ENCODE results near the gene SLC34A1.
"Not testable (repeated sequence)": the region's sequence is repeated elsewhere in the genome, so short reads cannot be mapped to it uniquely, and the experiment has no call there.

SLC34A1 gene

GRCh38 chr5:177339107-177339638 lies 45.1 kb upstream of the SLC34A1 start:
- Histone ChIP-seq H3K4me1 (ENCODE audit: insufficient read depth, low read length) (no peaks in the 10 kb centered on the region), H3K9ac (ENCODE audit: low read depth, low read length) (no peak overlapping the region), H3K36me3 (ENCODE audit: insufficient read depth, low read length) (peaks cover 83% of the 10 kb centered on the region), H3K27ac (ENCODE audit: low read length) (no peak overlapping the region; the same call in 1 of the 2 replicates), H3K4me2 (ENCODE audit: insufficient read depth, low read length) (no peak overlapping the region), H3K9me3 (ENCODE audit: insufficient read depth, low read length, severe bottlenecking) (no peaks in the 10 kb centered on the region), H3K27me3 (ENCODE audit: insufficient read depth, low read length, poor library complexity) (no peaks in the 10 kb centered on the region), H3K79me2 (ENCODE audit: insufficient read depth, low read length) (peaks cover 43% of the 10 kb centered on the region), H2AFZ (ENCODE audit: low read depth, low read length) (no peak overlapping the region), H4K20me1 (ENCODE audit: insufficient read depth, low read length) (peaks cover 26% of the 10 kb centered on the region; the same call in 1 of the 2 replicates), H3K4me3 (ENCODE audit: low read depth in 1 of 2, low read length in 2 of 2) (no peak overlapping the region)
- ATAC-seq (ENCODE audit: insufficient read depth, low read depth) (no peak), DNase-seq (no peak)
- TF ChIP-seq EZH2 (IDR thresholded peaks at IDR 0.05; ENCODE audit: borderline replicate concordance, low read depth, low read length, severe bottlenecking) = no peak
- TF ChIP-seq, protein P1, sequence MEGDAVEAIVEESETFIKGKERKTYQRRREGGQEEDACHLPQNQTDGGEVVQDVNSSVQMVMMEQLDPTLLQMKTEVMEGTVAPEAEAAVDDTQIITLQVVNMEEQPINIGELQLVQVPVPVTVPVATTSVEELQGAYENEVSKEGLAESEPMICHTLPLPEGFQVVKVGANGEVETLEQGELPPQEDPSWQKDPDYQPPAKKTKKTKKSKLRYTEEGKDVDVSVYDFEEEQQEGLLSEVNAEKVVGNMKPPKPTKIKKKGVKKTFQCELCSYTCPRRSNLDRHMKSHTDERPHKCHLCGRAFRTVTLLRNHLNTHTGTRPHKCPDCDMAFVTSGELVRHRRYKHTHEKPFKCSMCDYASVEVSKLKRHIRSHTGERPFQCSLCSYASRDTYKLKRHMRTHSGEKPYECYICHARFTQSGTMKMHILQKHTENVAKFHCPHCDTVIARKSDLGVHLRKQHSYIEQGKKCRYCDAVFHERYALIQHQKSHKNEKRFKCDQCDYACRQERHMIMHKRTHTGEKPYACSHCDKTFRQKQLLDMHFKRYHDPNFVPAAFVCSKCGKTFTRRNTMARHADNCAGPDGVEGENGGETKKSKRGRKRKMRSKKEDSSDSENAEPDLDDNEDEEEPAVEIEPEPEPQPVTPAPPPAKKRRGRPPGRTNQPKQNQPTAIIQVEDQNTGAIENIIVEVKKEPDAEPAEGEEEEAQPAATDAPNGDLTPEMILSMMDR (IDR thresholded peaks at IDR 0.05; ENCODE audit: borderline replicate concordance, extremely low read depth, low read length, poor library complexity, severe bottlenecking) = no peak

- H3K4me2 ChIP-seq (ENCODE audit: insufficient read depth, low read length); H3K4me3 ChIP-seq (ENCODE audit: low read depth in 1 of 2, low read length in 2 of 2); H3K27ac ChIP-seq (ENCODE audit: low read length); DNase-seq; H3K9ac ChIP-seq (ENCODE audit: low read depth, low read length); H2AFZ ChIP-seq (ENCODE audit: low read depth, low read length); H3K9me3 ChIP-seq (ENCODE audit: insufficient read depth, low read length, severe bottlenecking); ATAC-seq (ENCODE audit: insufficient read depth, low read depth); H3K27me3 ChIP-seq (ENCODE audit: insufficient read depth, low read length, poor library complexity): not testable (repeated sequence)
- Histone ChIP-seq H3K36me3 (ENCODE audit: insufficient read depth, low read length) (peaks cover 66% of the 10 kb centered on the region), H3K79me2 (ENCODE audit: insufficient read depth, low read length) (peaks cover 77% of the 10 kb centered on the region), H3K4me1 (ENCODE audit: insufficient read depth, low read length) (peaks cover 10% of the 10 kb centered on the region; the same call in 1 of the 2 replicates), H4K20me1 (ENCODE audit: insufficient read depth, low read length) (peaks cover 23% of the 10 kb centered on the region; the same call in 1 of the 2 replicates)
These were observed 41.2 kb upstream of the SLC34A1 start for GRCh38 chr5:177343000-177343399.

- Histone ChIP-seq H3K4me3 (ENCODE audit: low read depth in 1 of 2, low read length in 2 of 2) (no peak overlapping the region), H3K79me2 (ENCODE audit: insufficient read depth, low read length) (peaks cover 83% of the 10 kb centered on the region)
These were observed 40.5 kb upstream of the SLC34A1 start for GRCh38 chr5:177343777-177344176.

GRCh38 chr5:177344891-177345290 lies 39.3 kb upstream of the SLC34A1 start:
- no peak overlapping the region for H3K4me2 ChIP-seq (ENCODE audit: insufficient read depth, low read length)
- H3K9ac ChIP-seq (ENCODE audit: low read depth, low read length) = no peak overlapping the region
- H3K27me3 ChIP-seq (ENCODE audit: insufficient read depth, low read length, poor library complexity) = no peaks in the 10 kb centered on the region
- H3K4me1 ChIP-seq (ENCODE audit: insufficient read depth, low read length) = peaks cover 27% of the 10 kb centered on the region
- no peak overlapping the region for H3K27ac ChIP-seq (ENCODE audit: low read length)
- DNase-seq = no peak
- H2AFZ ChIP-seq (ENCODE audit: low read depth, low read length) = no peak overlapping the region
- peaks cover 58% of the 10 kb centered on the region for H3K36me3 ChIP-seq (ENCODE audit: insufficient read depth, low read length)
- H3K4me3 ChIP-seq (ENCODE audit: low read depth in 1 of 2, low read length in 2 of 2) = no peak overlapping the region
- no peak for TF ChIP-seq EZH2 (IDR thresholded peaks at IDR 0.05; ENCODE audit: borderline replicate concordance, low read depth, low read length, severe bottlenecking)
- TF ChIP-seq, protein P1 (IDR thresholded peaks at IDR 0.05; ENCODE audit: borderline replicate concordance, extremely low read depth, low read length, poor library complexity, severe bottlenecking) = no peak
- ATAC-seq (ENCODE audit: insufficient read depth, low read depth) = no peak
- H3K9me3 ChIP-seq (ENCODE audit: insufficient read depth, low read length, severe bottlenecking) = no peaks in the 10 kb centered on the region
- H4K20me1 ChIP-seq (ENCODE audit: insufficient read depth, low read length) = peaks cover 9% of the 10 kb centered on the region; the same call in 1 of the 2 replicates
- H3K79me2 ChIP-seq (ENCODE audit: insufficient read depth, low read length) = peaks cover 84% of the 10 kb centered on the region

More at GRCh38 chr5:177343777-177344176, 40.5 kb upstream of the SLC34A1 start:
- H3K9ac ChIP-seq (ENCODE audit: low read depth, low read length) = no peak overlapping the region
- no peak overlapping the region for H3K4me2 ChIP-seq (ENCODE audit: insufficient read depth, low read length)
- no peak overlapping the region for H3K27ac ChIP-seq (ENCODE audit: low read length)
- TF ChIP-seq, protein P1 (IDR thresholded peaks at IDR 0.05; ENCODE audit: borderline replicate concordance, extremely low read depth, low read length, poor library complexity, severe bottlenecking) = no peak
- TF ChIP-seq EZH2 (IDR thresholded peaks at IDR 0.05; ENCODE audit: borderline replicate concordance, low read depth, low read length, severe bottlenecking) = no peak
- H2AFZ ChIP-seq (ENCODE audit: low read depth, low read length) = no peak overlapping the region
- H3K27me3 ChIP-seq (ENCODE audit: insufficient read depth, low read length, poor library complexity) = no peaks in the 10 kb centered on the region
- H3K36me3 ChIP-seq (ENCODE audit: insufficient read depth, low read length) = peaks cover 58% of the 10 kb centered on the region
- H3K4me1 ChIP-seq (ENCODE audit: insufficient read depth, low read length) = peaks cover 16% of the 10 kb centered on the region; the same call in 1 of the 2 replicates
- DNase-seq (no peak), ATAC-seq (ENCODE audit: insufficient read depth, low read depth) (no peak)
- H4K20me1 ChIP-seq (ENCODE audit: insufficient read depth, low read length) = peaks cover 15% of the 10 kb centered on the region; the same call in 1 of the 2 replicates
- no peaks in the 10 kb centered on the region for H3K9me3 ChIP-seq (ENCODE audit: insufficient read depth, low read length, severe bottlenecking)

Data from DND-41 (cell line).